ENCODE measurements around the gene PHF2.

Gene PHF2

DNA sequence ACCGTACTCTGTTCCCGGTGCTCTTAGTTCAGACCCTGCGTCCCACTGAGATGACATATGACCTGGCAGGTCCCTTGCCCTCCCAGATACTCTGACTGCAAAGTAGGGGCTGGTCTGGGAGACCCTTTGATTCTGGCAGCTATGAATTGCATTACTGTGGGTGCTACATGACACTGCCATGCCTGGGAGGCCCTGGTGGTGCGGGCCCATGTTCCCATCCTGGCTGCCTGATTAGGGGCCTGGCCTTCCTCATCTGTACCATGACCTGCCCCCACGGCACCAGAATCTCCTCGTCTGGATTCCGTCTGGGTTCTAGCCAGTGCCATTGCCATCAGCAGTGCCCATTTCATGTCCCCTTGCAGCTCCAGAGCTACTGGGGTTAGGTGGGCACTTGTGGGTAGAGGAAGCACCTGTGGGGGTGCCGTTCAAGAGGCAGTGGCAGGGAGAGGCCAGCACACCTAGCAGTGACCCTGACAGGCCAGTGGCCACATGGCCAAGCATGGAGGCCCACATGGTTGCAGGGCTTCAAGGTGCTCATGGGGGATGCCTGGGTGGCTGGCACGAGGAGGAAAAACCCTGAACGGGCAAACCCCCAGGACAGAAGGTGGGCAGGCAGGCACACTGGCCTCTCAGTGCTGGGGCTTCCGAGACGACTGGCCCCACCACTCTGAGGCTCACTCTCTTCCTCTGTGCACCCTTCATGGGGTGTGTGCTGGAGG, 69.7 kb downstream of the PHF2 start:
- TF ChIP-seq, protein P1, sequence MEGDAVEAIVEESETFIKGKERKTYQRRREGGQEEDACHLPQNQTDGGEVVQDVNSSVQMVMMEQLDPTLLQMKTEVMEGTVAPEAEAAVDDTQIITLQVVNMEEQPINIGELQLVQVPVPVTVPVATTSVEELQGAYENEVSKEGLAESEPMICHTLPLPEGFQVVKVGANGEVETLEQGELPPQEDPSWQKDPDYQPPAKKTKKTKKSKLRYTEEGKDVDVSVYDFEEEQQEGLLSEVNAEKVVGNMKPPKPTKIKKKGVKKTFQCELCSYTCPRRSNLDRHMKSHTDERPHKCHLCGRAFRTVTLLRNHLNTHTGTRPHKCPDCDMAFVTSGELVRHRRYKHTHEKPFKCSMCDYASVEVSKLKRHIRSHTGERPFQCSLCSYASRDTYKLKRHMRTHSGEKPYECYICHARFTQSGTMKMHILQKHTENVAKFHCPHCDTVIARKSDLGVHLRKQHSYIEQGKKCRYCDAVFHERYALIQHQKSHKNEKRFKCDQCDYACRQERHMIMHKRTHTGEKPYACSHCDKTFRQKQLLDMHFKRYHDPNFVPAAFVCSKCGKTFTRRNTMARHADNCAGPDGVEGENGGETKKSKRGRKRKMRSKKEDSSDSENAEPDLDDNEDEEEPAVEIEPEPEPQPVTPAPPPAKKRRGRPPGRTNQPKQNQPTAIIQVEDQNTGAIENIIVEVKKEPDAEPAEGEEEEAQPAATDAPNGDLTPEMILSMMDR (IDR thresholded peaks at IDR 0.05; ENCODE audit: low read depth, low read length), result no peak

DNA sequence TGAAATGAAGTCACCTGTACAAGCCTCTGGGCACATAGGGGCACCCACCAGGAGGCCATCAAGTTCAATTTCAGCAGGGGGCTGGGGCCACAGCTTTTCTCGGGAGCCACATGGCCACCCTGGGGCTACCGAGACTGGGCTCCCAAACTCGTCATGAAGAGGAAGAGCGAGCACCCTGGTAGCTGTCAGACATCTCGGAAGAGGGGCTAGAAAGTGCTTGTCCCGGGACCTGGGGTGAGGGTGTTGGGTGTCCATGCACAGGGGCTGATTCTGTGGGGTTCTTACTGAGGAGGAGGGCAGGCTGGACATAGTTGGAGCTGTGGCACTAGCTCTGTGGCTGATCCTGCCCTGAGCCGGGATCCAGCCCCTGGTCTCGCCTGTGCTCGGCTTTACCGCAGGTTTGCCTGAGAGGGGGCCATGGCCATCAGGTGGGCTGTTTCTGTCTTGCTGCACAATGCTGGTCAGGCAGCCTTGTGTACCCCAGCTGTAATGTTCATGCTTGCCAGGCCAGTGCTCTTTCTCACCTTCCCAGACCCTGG, 70.3 kb downstream of the PHF2 start:
- no peak for DNase-seq (ENCODE audit: extremely low read depth, low read depth)

More for the DNA sequence above, 69.7 kb downstream of the PHF2 start:
- no peak for DNase-seq (ENCODE audit: extremely low read depth, low read depth)

DNA sequence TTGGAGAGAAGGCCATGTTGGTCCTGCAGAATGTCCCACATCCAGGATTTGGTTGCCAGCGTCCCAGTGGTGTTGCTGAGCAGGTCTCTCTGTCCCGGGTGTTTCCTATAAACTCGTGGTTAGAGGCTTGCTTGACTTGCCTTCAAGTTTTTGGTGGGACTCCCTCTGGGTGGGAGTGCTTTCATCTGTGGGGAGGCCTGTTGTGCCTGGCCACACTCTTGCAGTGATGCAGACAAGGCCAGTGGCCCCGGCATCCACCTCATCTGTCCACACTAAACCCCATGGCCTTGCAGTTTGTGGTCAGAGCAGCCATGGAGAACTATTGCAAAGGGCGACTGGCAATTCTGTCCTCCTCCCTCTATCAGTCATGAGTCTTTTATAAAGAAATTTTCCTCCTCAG, 71.8 kb downstream of the PHF2 start:
- no peak for DNase-seq (ENCODE audit: extremely low read depth, low read depth)
- TF ChIP-seq, protein P1 (IDR thresholded peaks at IDR 0.05; ENCODE audit: low read depth, low read length), result no peak

More for the DNA sequence above, 70.3 kb downstream of the PHF2 start:
- TF ChIP-seq, protein P1 (IDR thresholded peaks at IDR 0.05; ENCODE audit: low read depth, low read length), result no peak

DNA sequence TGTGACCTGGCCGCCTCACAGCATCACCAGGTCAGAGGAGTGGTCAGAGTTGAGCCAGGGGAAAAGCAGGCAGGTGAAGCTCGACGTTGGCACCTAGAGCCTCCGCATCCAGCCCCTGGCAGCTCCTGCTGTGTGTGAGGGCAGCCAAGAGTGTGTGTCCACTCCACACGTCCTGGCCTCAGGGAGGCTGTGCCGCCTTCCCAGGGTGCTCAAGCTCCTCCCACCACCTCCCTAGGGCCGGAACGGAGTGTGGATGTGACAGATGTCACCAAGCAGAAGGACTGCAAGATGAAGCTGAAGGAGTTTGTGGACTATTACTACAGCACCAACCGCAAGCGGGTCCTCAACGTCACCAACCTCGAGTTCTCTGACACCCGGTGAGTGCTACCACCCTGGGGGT, 72.5 kb downstream of the PHF2 start:
- TF ChIP-seq, protein P1 (IDR thresholded peaks at IDR 0.05; ENCODE audit: low read depth, low read length), result no peak
- DNase-seq (ENCODE audit: extremely low read depth, low read depth), result no peak

DNA sequence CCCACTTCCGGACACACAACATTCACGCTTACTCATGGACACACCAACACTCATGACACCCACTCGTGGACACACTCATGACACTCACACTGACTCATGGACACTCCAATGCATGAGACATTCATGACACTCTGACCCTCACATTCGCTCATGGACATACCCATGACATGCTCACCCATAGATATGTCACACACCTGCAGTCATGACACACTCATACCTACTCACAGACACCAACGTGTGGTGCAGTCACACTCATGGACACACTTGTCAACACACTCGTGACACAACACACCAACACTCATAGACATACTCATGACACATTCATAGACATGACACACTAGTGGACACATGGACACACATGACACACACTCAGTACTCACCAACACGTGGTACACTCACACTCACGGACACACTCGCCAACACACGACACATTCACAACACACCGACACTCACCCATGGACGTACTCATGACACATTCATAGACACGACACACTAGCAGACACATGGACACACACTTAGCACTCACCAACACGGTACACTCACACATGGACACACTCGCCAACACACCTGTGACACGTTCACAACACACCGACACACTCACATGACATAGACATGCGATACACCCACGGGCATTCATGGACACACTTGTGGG, 73.4 kb downstream of the PHF2 start:
- TF ChIP-seq, protein P1 (IDR thresholded peaks at IDR 0.05; ENCODE audit: low read depth, low read length), result no peak
- no peak for DNase-seq (ENCODE audit: extremely low read depth, low read depth)

DNA sequence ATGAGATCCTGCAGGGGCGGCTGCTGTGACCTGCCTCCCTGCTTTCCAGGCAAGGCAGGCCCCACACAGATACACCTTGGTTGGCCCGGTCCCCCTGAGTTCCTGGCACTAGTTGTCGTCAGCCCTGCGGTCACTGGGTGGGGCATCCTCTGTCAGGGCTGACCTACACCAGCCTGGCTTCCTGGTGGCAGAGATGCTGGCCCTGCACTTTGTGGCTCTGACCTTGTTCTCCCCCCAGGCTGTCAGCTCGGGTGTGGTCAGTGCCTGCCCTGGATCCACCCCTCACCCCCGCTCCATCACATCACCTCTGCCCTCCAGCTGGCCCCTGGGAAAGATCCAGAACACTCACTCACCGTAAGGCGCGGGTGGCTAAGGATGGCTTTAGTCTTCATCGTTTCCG, 74.1 kb downstream of the PHF2 start:
- TF ChIP-seq, protein P1 (IDR thresholded peaks at IDR 0.05; ENCODE audit: low read depth, low read length), result no peak
- no peak for DNase-seq (ENCODE audit: extremely low read depth, low read depth)

DNA sequence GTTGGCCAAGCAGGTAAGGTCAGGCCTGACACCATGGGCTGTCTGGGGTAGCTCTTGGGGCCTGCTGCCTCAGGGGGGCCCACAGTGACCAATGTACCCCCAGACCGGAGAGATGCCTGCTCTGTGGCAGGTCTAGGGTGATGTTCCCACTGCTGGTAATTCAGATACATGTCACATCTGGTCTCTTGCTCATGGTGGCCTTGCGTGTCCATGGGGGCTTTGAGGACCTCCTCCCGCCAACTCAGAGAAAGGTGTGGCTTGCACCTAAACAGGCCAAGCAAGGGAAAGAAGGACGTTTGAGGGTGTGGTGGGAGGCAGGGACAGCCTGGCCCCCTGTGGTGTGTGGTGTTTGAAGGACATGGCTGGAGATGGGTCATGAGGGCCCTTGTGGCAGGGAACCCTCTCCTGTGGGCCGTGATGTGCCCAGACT, 75.2 kb downstream of the PHF2 start:
- no peak for DNase-seq (ENCODE audit: extremely low read depth, low read depth)
- TF ChIP-seq, protein P1 (IDR thresholded peaks at IDR 0.05; ENCODE audit: low read depth, low read length), result no peak

Data from AG09319 (cell line).